Endothelial cell of umbilical vein (primary cell): ENCODE results near the gene CHST3.

Experiments
- CTCF ChIP-seq, 2 donors: IDR thresholded peaks; 1 replicate in 1 of 2; 2 replicates in 1 of 2; pipeline ENCODE4 v1.5.1; 2011; ENCODE audit warnings: low read length in 2 of 2, mild to moderate bottlenecking in 2 of 2, moderate library complexity in 2 of 2, control low read depth in 1 of 2, inconsistent platforms in 1 of 2, low read depth in 1 of 2; ENCODE audit not compliant: insufficient read depth in 1 of 2; ENCODE audit errors: extremely low read depth in 1 of 2
- EZH2 ChIP-seq: IDR thresholded peaks from 2 replicates; pipeline ENCODE4 v1.6.1; 2012; ENCODE audit warnings: borderline replicate concordance, low read depth, mild to moderate bottlenecking, moderate library complexity, low read length, inconsistent platforms; ENCODE audit not compliant: severe bottlenecking
- MAX ChIP-seq: IDR thresholded peaks from 2 replicates; pipeline ENCODE4 v1.6.1; 2011; ENCODE audit not compliant: insufficient read depth, insufficient read length
- MYC ChIP-seq: IDR thresholded peaks from one replicate; pipeline ENCODE4 v1.6.1; 2011; ENCODE audit warnings: mild to moderate bottlenecking, low read depth, low read length
- POLR2A ChIP-seq: IDR thresholded peaks from 2 replicates; pipeline ENCODE4 v1.6.1; 2012; ENCODE audit warnings: low read depth, mild to moderate bottlenecking, control low read depth, low read length

- TF ChIP-seq EZH2 (no peak), CTCF (IDR thresholded peaks at IDR 0.05; ENCODE audit: extremely low read depth in 1 of 2, insufficient read depth in 1 of 2, low read depth in 1 of 2, low read length in 2 of 2) (no peak), POLR2A (no peak), MYC (no peak), MAX (no peak)
These were observed 74.3 kb downstream of the CHST3 start for GRCh38 chr10:72038458-72039001.
